Tibial nerve (tissue), 4 donors: Measurements from ENCODE around the gene SH3GLB1. TPM values are rescaled to one million over a fixed set of nuclear protein-coding genes. Genes with fewer than 3 reads are reported as not detected.

Source experiments
- DNase-seq, 2 donors: peaks; one replicate each; pipeline ENCODE4 v3.0.0-alpha.2; 2019; ENCODE audit warnings: low spot score in 2 of 2
- H3K27ac ChIP-seq, 4 donors: fragments of 200-600 bp; sonication (generic) in 3 of 4; one replicate each; pipeline ENCODE4 v1.5.1; 2017 to 2019; ENCODE audit warnings: mild to moderate bottlenecking in 1 of 4
- H3K27me3 ChIP-seq, 2 donors: fragments of 200-600 bp; sonication (generic) in 1 of 2; one replicate each; pipeline versions ENCODE4 v1.5.1 to v1.6.0; 2017 to 2019
- H3K36me3 ChIP-seq, 3 donors: fragments of 200-600 bp; sonication (generic); one replicate each; pipeline ENCODE4 v1.5.1; 2018 to 2019
- H3K4me1 ChIP-seq, 4 donors: fragments of 200-600 bp; sonication (generic) in 3 of 4; one replicate each; pipeline ENCODE4 v1.5.1; 2017 to 2019
- H3K4me3 ChIP-seq, 4 donors: fragments of 200-600 bp; sonication (generic) in 3 of 4; one replicate each; pipeline ENCODE4 v1.5.1; 2017 to 2019; ENCODE audit warnings: mild to moderate bottlenecking in 1 of 4, moderate library complexity in 1 of 4
- H3K9me3 ChIP-seq, 4 donors: fragments of 200-600 bp; sonication (generic) in 3 of 4; one replicate each; pipeline ENCODE4 v1.5.1; 2017 to 2019
- EP300 ChIP-seq, 2 donors: sonication (generic); formaldehyde crosslinking; IDR thresholded peaks; one replicate each; pipeline ENCODE4 v1.6.1; 2017; ENCODE audit warnings: antibody characterized with exemption in 2 of 2, mild to moderate bottlenecking in 1 of 2
- POLR2A ChIP-seq, 2 donors: fragments of 450-650 bp; IDR thresholded peaks; one replicate each; pipeline ENCODE4 v1.6.1; 2017; ENCODE audit warnings: antibody characterized with exemption in 2 of 2, mild to moderate bottlenecking in 2 of 2, moderate library complexity in 2 of 2
- WGBS, 2 donors: methylation state at CpG; one replicate each; pipeline ENCODE4 v1.1.5; 2018; 5-methylcytosine and 5-hydroxymethylcytosine counted together
- total RNA-seq, 4 donors: library from RNA; depleted of rRNA; stranded (reverse); fragments of >200 nt; gene quantifications; one replicate each; pipeline ENCODE4 v1.1.0, GENCODE V29; 2016
- TF ChIP-seq, protein P1 (sequence below), 5 experiments: fragments of 200-600 bp in 3 of 5; fragments of 450-650 bp in 2 of 5; sonication (generic) in 3 of 5; IDR thresholded peaks; one replicate each; pipeline ENCODE4 v1.5.1; 2016 to 2019; ENCODE audit warnings: antibody characterized with exemption in 5 of 5, mild to moderate bottlenecking in 3 of 5, moderate library complexity in 2 of 5

The SH3GLB1 gene
- total RNA-seq, 4 donors from 2014 or later = 37.7 to 46.1 (median 40.1) TPM

DNA sequence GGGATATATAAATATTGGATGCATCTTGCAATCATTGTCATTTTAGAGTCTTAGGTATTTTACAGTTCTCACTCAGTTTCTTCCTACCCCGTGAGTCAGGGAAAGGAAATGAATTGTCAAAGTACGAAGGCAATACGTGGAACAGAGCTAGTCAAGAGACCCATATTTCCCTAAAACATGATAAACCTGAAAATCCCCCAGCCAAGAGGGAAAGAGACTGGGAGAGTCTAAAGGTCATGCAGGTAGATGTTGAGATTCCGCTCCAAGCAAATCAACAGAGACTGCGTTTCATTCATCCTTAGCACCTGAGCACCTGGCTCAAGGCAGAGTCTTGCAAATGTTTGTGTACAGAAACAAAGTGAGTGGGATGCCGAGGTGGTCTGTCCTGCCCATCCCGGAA lies 58.0 kb downstream of the SH3GLB1 start:
- DNase-seq = no peak
- no peak overlapping the region for H3K4me3 ChIP-seq
- WGBS, 2 donors = 87 to 89% methylated on average over 7 of the region's 7 CpGs
- H3K27me3 ChIP-seq = no peaks in the 10 kb centered on the region
- no peaks in the 10 kb centered on the region for H3K4me1 ChIP-seq
- H3K9me3 ChIP-seq = peaks cover 0 to 9% (median 0%) of the 10 kb centered on the region in 4 donors
- no peaks in the 10 kb centered on the region for H3K36me3 ChIP-seq
- TF ChIP-seq, protein P1, sequence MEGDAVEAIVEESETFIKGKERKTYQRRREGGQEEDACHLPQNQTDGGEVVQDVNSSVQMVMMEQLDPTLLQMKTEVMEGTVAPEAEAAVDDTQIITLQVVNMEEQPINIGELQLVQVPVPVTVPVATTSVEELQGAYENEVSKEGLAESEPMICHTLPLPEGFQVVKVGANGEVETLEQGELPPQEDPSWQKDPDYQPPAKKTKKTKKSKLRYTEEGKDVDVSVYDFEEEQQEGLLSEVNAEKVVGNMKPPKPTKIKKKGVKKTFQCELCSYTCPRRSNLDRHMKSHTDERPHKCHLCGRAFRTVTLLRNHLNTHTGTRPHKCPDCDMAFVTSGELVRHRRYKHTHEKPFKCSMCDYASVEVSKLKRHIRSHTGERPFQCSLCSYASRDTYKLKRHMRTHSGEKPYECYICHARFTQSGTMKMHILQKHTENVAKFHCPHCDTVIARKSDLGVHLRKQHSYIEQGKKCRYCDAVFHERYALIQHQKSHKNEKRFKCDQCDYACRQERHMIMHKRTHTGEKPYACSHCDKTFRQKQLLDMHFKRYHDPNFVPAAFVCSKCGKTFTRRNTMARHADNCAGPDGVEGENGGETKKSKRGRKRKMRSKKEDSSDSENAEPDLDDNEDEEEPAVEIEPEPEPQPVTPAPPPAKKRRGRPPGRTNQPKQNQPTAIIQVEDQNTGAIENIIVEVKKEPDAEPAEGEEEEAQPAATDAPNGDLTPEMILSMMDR (IDR thresholded peaks at IDR 0.05) = no peak
- TF ChIP-seq EP300 (IDR thresholded peaks at IDR 0.05) (no peak), POLR2A (IDR thresholded peaks at IDR 0.05) (no peak)
- no peak overlapping the region for H3K27ac ChIP-seq

DNA sequence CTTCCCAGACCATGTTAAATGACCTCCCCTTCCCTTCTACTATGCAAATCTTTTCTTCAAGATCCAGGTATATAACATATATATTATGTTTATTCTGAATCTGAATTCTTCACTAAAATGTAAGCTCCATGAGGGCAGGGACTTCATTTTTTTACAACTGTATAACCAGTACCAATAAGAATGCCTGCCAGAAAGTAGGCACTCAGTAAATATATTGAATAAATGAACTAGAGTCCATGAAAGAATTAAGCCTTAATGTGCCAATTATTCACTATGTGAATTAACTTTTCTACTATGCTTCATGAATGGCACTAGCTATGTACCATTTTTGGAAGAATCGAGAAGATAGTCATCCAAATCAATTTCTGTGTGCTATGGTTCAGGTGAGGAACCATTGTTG lies 60.1 kb downstream of the SH3GLB1 start:
- no peaks in the 10 kb centered on the region for H3K4me1 ChIP-seq
- DNase-seq = no peak
- H3K4me3 ChIP-seq = no peak overlapping the region
- 86 to 87% methylated on average over 1 of the region's 1 CpG for WGBS, 2 donors
- no peaks in the 10 kb centered on the region for H3K36me3 ChIP-seq
- peaks cover 0 to 10% (median 0%) of the 10 kb centered on the region in 4 donors for H3K9me3 ChIP-seq
- TF ChIP-seq, protein P1 (IDR thresholded peaks at IDR 0.05) = no peak
- H3K27me3 ChIP-seq = no peaks in the 10 kb centered on the region
- H3K27ac ChIP-seq = no peak overlapping the region

DNA sequence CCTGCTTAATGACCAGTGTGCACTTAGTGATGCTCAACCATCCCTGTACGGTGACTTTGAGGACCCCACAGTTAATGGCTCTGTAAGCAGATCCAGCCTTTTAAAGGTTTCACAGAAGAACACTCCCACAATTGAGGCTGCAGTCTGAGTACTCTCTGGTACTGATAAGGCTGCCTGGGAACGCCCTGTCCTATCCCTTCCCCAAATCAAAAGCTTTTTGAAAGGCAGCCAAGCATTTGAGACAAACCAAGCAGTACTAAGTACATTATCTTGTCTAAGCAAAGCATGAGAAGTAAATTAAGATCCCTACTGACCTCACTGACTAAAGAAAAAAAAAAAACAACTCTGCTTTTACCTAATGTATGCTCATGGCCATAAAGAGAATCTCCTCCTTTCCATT lies 60.7 kb downstream of the SH3GLB1 start:
- no peak for DNase-seq
- Histone ChIP-seq H3K36me3 (no peaks in the 10 kb centered on the region), H3K9me3 (peaks cover 0 to 8% (median 0%) of the 10 kb centered on the region in 4 donors), H3K27ac (no peak overlapping the region), H3K4me3 (no peak overlapping the region), H3K4me1 (no peaks in the 10 kb centered on the region), H3K27me3 (no peaks in the 10 kb centered on the region)
- TF ChIP-seq, protein P1 (IDR thresholded peaks at IDR 0.05) = no peak
- TF ChIP-seq POLR2A (IDR thresholded peaks at IDR 0.05) = no peak
- TF ChIP-seq EP300 (IDR thresholded peaks at IDR 0.05) = no peak
- 54 to 63% methylated on average over 2 of the region's 2 CpGs for WGBS, 2 donors

DNA sequence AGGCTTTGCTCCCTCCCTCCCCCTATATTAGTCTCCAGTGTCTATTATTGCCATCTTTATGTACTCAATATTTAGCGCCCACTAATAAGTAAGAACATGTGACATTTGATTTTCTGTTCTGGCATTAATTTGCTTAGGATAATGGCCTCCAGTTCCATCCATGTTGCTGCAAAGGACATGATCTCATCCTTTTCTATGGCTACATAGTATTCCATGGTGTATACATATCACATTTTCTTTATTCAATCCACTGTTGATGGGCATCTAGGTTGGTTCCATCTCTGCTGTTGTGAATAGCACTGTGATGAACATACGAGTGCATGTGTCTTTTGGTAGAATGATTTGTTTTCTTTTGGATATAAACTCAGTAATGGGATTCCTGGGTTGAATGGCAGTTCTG lies 61.3 kb downstream of the SH3GLB1 start:
- Histone ChIP-seq H3K4me1 (no peaks in the 10 kb centered on the region), H3K27me3 (no peaks in the 10 kb centered on the region), H3K9me3 (peaks cover 0 to 8% (median 0%) of the 10 kb centered on the region in 4 donors), H3K36me3 (no peaks in the 10 kb centered on the region), H3K27ac (no peak overlapping the region), H3K4me3 (no peak overlapping the region)
- TF ChIP-seq EP300 (IDR thresholded peaks at IDR 0.05) = no peak
- TF ChIP-seq, protein P1 (IDR thresholded peaks at IDR 0.05) = no peak
- TF ChIP-seq POLR2A (IDR thresholded peaks at IDR 0.05) = no peak
- no peak for DNase-seq
- 84 to 90% methylated on average over 2 of the region's 2 CpGs for WGBS, 2 donors

DNA sequence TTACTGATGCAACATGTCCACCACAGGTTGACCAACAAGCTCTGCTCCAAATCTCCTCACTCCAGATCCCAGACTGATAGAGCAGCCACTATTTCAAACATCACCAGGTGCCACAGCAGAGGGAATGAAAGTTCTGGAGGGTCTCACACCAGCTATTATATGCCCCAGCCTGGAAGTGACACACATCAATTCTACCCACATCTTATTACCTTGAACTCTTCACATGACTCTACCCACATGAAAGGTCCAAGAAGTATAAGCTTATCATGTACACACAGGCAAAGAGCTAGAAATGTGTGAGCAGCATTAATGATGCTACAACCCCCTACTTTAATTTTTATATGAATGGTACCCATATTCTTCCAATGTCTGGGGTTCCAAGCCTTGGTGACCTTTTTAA lies 64.2 kb downstream of the SH3GLB1 start:
- no peak overlapping the region for H3K4me3 ChIP-seq
- H3K36me3 ChIP-seq = no peaks in the 10 kb centered on the region
- peaks cover 0 to under 1% (median 0%) of the 10 kb centered on the region in 4 donors for H3K4me1 ChIP-seq
- no peaks in the 10 kb centered on the region for H3K27me3 ChIP-seq
- TF ChIP-seq EP300 (IDR thresholded peaks at IDR 0.05) (no peak), POLR2A (IDR thresholded peaks at IDR 0.05) (no peak)
- TF ChIP-seq, protein P1 (IDR thresholded peaks at IDR 0.05) = no peak
- H3K27ac ChIP-seq = no peak overlapping the region
- peaks cover 0 to 8% (median 0%) of the 10 kb centered on the region in 4 donors for H3K9me3 ChIP-seq
- no peak for DNase-seq
